ENCODE results near the gene L3MBTL4.

DNA sequence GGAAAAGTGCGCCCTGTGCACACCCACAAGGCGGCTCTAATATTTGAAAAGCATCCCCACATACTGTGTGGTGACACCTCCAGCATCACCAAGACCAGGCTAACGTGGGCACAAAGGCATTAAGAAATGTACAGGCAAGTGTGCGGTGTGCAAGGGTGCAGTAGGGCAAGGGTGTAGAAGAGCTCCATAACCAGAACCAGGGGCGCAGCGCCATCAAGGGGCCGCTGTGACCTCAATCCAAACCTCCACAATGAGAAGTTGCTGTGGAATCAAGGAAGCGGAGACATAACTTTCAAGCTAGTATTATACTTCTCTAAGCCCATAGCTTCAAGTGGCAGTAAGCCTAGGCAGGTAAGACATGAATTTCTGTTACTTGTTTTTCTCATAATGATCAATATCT is 13.0 kb downstream of the L3MBTL4 start:
- TF ChIP-seq TP53 (CRISPR knock-in tag; IDR thresholded peaks at IDR 0.05), result no peak
- TF ChIP-seq, protein P1, sequence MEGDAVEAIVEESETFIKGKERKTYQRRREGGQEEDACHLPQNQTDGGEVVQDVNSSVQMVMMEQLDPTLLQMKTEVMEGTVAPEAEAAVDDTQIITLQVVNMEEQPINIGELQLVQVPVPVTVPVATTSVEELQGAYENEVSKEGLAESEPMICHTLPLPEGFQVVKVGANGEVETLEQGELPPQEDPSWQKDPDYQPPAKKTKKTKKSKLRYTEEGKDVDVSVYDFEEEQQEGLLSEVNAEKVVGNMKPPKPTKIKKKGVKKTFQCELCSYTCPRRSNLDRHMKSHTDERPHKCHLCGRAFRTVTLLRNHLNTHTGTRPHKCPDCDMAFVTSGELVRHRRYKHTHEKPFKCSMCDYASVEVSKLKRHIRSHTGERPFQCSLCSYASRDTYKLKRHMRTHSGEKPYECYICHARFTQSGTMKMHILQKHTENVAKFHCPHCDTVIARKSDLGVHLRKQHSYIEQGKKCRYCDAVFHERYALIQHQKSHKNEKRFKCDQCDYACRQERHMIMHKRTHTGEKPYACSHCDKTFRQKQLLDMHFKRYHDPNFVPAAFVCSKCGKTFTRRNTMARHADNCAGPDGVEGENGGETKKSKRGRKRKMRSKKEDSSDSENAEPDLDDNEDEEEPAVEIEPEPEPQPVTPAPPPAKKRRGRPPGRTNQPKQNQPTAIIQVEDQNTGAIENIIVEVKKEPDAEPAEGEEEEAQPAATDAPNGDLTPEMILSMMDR (IDR thresholded peaks at IDR 0.05), result 0 out of 2 replicates have a peak, but pooled peaks have one; percentile 26
- TF ChIP-seq NR3C1 (CRISPR knock-in tag; conservative IDR thresholded peaks at IDR 0.05; ENCODE audit: low read depth), result no peak
- no peak for TF ChIP-seq FOXJ3 (CRISPR knock-in tag; IDR thresholded peaks at IDR 0.05; ENCODE audit: borderline replicate concordance)
- no peak for TF ChIP-seq ZNF423 (CRISPR knock-in tag; IDR thresholded peaks at IDR 0.05)
- TF ChIP-seq, protein P2, sequence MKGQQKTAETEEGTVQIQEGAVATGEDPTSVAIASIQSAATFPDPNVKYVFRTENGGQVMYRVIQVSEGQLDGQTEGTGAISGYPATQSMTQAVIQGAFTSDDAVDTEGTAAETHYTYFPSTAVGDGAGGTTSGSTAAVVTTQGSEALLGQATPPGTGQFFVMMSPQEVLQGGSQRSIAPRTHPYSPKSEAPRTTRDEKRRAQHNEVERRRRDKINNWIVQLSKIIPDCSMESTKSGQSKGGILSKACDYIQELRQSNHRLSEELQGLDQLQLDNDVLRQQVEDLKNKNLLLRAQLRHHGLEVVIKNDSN (CRISPR knock-in tag; IDR thresholded peaks at IDR 0.05), result no peak
- TF ChIP-seq IRF2 (CRISPR knock-in tag; IDR thresholded peaks at IDR 0.05; ENCODE audit: borderline replicate concordance, low read depth), result no peak
- no peak for TF ChIP-seq ZNF263 (CRISPR knock-in tag; IDR thresholded peaks at IDR 0.05; ENCODE audit: low read depth)
- TF ChIP-seq, protein P3, sequence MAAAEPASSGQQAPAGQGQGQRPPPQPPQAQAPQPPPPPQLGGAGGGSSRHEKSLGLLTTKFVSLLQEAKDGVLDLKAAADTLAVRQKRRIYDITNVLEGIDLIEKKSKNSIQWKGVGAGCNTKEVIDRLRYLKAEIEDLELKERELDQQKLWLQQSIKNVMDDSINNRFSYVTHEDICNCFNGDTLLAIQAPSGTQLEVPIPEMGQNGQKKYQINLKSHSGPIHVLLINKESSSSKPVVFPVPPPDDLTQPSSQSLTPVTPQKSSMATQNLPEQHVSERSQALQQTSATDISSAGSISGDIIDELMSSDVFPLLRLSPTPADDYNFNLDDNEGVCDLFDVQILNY (CRISPR knock-in tag; IDR thresholded peaks at IDR 0.05), result no peak
- TF ChIP-seq, protein P4, sequence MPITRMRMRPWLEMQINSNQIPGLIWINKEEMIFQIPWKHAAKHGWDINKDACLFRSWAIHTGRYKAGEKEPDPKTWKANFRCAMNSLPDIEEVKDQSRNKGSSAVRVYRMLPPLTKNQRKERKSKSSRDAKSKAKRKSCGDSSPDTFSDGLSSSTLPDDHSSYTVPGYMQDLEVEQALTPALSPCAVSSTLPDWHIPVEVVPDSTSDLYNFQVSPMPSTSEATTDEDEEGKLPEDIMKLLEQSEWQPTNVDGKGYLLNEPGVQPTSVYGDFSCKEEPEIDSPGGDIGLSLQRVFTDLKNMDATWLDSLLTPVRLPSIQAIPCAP (CRISPR knock-in tag; IDR thresholded peaks at IDR 0.05), result no peak

Measured in WTC11 (cell line).